ENCODE results near the gene DAB2. TPM values are rescaled to one million over a fixed set of nuclear protein-coding genes. Genes with fewer than 3 reads are reported as not detected.
A peak's percentile ranks its signal among the peaks of the same experiment; 100 is the strongest.

The DAB2 gene
- polyA plus RNA-seq, 1 donor (not counting 4 experiments of a cell fraction or from before 2014, with no cell fraction given) = 10.4 TPM

DNA sequence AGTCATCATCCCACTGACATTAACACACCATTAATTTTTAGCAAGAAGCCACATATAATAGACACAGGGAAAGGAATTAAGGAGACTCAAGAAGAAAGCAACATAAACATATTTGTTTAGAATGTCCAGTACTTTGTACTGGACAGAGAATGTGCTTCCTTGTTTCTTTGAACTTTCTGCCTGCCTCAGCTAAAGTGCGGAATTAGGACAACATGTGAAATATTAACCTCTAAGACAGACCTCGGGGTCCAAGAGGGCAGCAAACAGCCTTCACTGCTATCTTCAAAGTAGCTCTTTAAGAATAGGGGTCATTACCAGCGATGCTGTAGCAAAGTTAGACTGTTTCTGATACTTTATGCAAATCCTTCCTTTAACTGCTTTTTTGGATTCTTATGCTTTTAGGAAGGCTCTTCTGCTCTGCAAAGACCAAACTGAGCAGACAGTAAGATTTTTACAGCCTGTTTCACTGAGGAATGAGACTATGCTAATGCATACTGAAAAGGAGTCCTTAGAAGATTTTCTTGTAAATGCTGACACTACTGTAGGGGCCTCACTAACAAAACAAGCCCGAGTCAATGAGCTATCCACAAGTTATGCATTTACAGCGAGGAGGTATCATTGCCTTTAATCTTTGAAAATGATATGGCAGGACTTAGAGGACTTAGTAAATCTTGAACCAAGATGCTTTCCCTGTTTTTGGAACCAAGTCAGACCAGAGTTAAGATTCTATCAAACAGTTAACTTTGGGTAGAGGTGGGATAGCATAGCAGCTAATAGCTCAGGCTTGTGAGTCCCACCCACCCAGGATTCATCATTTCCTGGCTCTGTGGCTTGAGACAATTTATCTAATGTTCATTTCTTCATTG, 23.8 kb downstream of the DAB2 start:
- Histone ChIP-seq H3K27ac (ENCODE audit: control insufficient read depth, insufficient read depth, low read length) (no peak overlapping the region), H2AFZ (ENCODE audit: control insufficient read depth, low read length) (no peak overlapping the region), H3K9ac (ENCODE audit: control insufficient read depth, extremely low read depth, insufficient read depth, low read length) (no peak overlapping the region), H3K4me3 (ENCODE audit: control insufficient read depth in 2 of 3, extremely low read depth in 1 of 3, insufficient read depth in 2 of 3, low read depth in 1 of 3, low read length in 3 of 3) (no peak overlapping the region), H3K36me3 (ENCODE audit: control insufficient read depth in 2 of 2, extremely low read depth in 1 of 2, insufficient read depth in 2 of 2, low read length in 2 of 2) (no peaks in the 10 kb centered on the region), H3K4me2 (ENCODE audit: control insufficient read depth, extremely low read depth, insufficient read depth, low read depth, low read length) (no peak overlapping the region), H3K27me3 (ENCODE audit: control insufficient read depth, extremely low read depth, insufficient read depth, low read length) (no peaks in the 10 kb centered on the region), H4K20me1 (ENCODE audit: control insufficient read depth, extremely low read depth, insufficient read depth, low read length) (no peaks in the 10 kb centered on the region), H3K9me1 (ENCODE audit: control insufficient read depth, extremely low read depth, insufficient read depth, low read length) (no peaks in the 10 kb centered on the region), H3K79me2 (ENCODE audit: control insufficient read depth, insufficient read depth, low read length) (no peaks in the 10 kb centered on the region), H3K4me1 (ENCODE audit: control insufficient read depth, extremely low read depth, insufficient read depth, low read length) (peaks cover 18% of the 10 kb centered on the region), H3K9me3 (ENCODE audit: control insufficient read depth, low read depth, low read length) (no peaks in the 10 kb centered on the region)
- DNase-seq (ENCODE audit: low read depth, low spot score) (no peak), FAIRE-seq (no peak)
- dilution Hi-C loops (cut with MboI; ENCODE audit: extremely low pct_ligation_motif_present, low sequenced_read_pairs) = no loop called here
- TF ChIP-seq, protein P1, sequence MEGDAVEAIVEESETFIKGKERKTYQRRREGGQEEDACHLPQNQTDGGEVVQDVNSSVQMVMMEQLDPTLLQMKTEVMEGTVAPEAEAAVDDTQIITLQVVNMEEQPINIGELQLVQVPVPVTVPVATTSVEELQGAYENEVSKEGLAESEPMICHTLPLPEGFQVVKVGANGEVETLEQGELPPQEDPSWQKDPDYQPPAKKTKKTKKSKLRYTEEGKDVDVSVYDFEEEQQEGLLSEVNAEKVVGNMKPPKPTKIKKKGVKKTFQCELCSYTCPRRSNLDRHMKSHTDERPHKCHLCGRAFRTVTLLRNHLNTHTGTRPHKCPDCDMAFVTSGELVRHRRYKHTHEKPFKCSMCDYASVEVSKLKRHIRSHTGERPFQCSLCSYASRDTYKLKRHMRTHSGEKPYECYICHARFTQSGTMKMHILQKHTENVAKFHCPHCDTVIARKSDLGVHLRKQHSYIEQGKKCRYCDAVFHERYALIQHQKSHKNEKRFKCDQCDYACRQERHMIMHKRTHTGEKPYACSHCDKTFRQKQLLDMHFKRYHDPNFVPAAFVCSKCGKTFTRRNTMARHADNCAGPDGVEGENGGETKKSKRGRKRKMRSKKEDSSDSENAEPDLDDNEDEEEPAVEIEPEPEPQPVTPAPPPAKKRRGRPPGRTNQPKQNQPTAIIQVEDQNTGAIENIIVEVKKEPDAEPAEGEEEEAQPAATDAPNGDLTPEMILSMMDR (optimal IDR thresholded peaks at IDR 0.05 in 1 of 3, IDR thresholded peaks at IDR 0.05 in 1 of 3, conservative IDR thresholded peaks at IDR 0.05 in 1 of 3; ENCODE audit: extremely low read depth in 1 of 3, insufficient read depth in 2 of 3, low read length in 3 of 3) = no peak
- no peak for TF ChIP-seq EZH2 (IDR thresholded peaks at IDR 0.05; ENCODE audit: low read length)

DNA sequence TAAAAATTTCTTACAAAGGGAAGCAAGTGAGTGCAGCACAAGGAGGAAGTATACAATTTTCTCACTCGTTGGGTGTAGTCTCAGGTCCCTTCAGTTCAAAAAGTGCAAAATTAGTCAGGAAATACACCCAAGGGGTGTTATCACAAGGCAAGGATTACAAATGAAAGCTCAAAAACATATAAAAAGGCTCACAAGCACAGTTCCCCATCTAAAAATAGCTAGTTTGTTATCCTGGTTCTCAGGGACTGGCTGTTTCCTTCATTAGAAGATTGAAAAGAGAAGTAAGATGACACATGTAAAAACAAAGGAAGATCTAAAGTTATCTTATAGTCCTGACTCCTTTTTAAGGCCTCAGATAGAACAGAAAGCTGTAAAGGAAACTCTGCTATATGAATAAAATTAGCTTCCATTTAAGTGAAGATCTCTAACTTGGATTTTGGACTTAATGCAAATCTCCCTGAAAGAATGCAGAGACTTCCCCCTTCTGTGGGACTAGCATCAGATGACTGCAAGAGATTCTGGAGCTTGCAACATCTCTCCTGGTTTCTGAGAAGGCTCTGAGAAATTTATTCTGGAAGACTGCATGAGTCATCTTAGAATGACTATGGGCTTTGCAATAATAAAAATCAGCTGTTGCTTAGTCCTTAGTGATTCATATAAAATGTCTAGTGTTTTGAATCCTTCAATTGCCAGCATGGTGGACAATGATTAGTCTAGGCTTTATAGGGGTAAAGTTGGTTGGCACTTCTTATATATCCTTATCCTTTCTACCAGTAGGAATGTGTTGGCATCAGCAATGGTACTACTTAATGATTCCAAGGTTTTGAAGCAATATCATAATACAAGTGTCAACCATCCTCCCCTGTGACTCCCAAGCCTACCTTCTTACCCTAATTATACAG, 25.4 kb downstream of the DAB2 start:
- Histone ChIP-seq H4K20me1 (ENCODE audit: control insufficient read depth, extremely low read depth, insufficient read depth, low read length) (no peaks in the 10 kb centered on the region), H3K27ac (ENCODE audit: control insufficient read depth, insufficient read depth, low read length) (peak overlapping the region; percentile 82), H3K36me3 (ENCODE audit: control insufficient read depth in 2 of 2, extremely low read depth in 1 of 2, insufficient read depth in 2 of 2, low read length in 2 of 2) (no peaks in the 10 kb centered on the region), H2AFZ (ENCODE audit: control insufficient read depth, low read length) (no peak overlapping the region), H3K4me1 (ENCODE audit: control insufficient read depth, extremely low read depth, insufficient read depth, low read length) (peaks cover 29% of the 10 kb centered on the region), H3K9ac (ENCODE audit: control insufficient read depth, extremely low read depth, insufficient read depth, low read length) (peak overlapping the region; percentile 48), H3K4me2 (ENCODE audit: control insufficient read depth, extremely low read depth, insufficient read depth, low read depth, low read length) (peak overlapping the region; percentile 31), H3K9me1 (ENCODE audit: control insufficient read depth, extremely low read depth, insufficient read depth, low read length) (no peaks in the 10 kb centered on the region), H3K4me3 (ENCODE audit: control insufficient read depth in 2 of 3, extremely low read depth in 1 of 3, insufficient read depth in 2 of 3, low read depth in 1 of 3, low read length in 3 of 3) (no peak overlapping the region), H3K27me3 (ENCODE audit: control insufficient read depth, extremely low read depth, insufficient read depth, low read length) (no peaks in the 10 kb centered on the region), H3K79me2 (ENCODE audit: control insufficient read depth, insufficient read depth, low read length) (no peaks in the 10 kb centered on the region), H3K9me3 (ENCODE audit: control insufficient read depth, low read depth, low read length) (no peaks in the 10 kb centered on the region)
- dilution Hi-C loops (cut with MboI; ENCODE audit: extremely low pct_ligation_motif_present, low sequenced_read_pairs) = loop anchor here (25.0 kb wide), 1 partner anchor 138 kb away; no protein-coding TSS in a partner anchor
- FAIRE-seq (peak; percentile 85), DNase-seq (ENCODE audit: low read depth, low spot score) (peak; percentile 54)
- TF ChIP-seq, protein P1 (optimal IDR thresholded peaks at IDR 0.05 in 1 of 3, IDR thresholded peaks at IDR 0.05 in 1 of 3, conservative IDR thresholded peaks at IDR 0.05 in 1 of 3; ENCODE audit: extremely low read depth in 1 of 3, insufficient read depth in 2 of 3, low read length in 3 of 3) = no peak
- TF ChIP-seq EZH2 (IDR thresholded peaks at IDR 0.05; ENCODE audit: low read length) = no peak
